WTC11 (cell line): ENCODE measurements around the gene AIFM2. TPM values are rescaled to one million over a fixed set of nuclear protein-coding genes. Genes with fewer than 3 reads are reported as not detected.

Experiments
- ATAC-seq: fragments of 200-7000 bp; cut with Tn5 transposase; 2 replicates; pipeline ENCODE4 v1.10.0; 2021; ENCODE audit warnings: mild to moderate bottlenecking, moderate library complexity
- CTCF ChIA-PET: fragments of 300-600 bp; sonication (Branson Sonifier 250); formaldehyde crosslinking; loops from one replicate; lab custom pipeline; 2021; ENCODE audit warnings: antibody characterized with exemption; lab: Charles Lee
- POLR2A ChIA-PET: fragments of 350-600 bp; sonication (Branson Sonifier 250); formaldehyde crosslinking; loops from one replicate; lab custom pipeline; 2021; ENCODE audit warnings: antibody characterized with exemption; lab: Charles Lee
- DNase-seq: peaks from one replicate; pipeline ENCODE4 v3.0.0; 2021; ENCODE audit warnings: low spot score
- H3K27ac Mint-ChIP-seq: 2 replicates; pipeline ENCODE4 v1.8.0; 2021; ENCODE audit warnings: mixed read lengths
- H3K27me3 Mint-ChIP-seq: 2 replicates; pipeline ENCODE4 v1.8.0; 2021; ENCODE audit warnings: low read depth, mild to moderate bottlenecking, moderate library complexity, mixed read lengths
- H3K36me3 Mint-ChIP-seq: 2 replicates; pipeline ENCODE4 v1.8.0; 2021; ENCODE audit warnings: mixed read lengths
- H3K4me1 Mint-ChIP-seq: 2 replicates; pipeline ENCODE4 v1.8.0; 2022; ENCODE audit warnings: mixed read lengths
- H3K4me3 Mint-ChIP-seq: 2 replicates; pipeline ENCODE4 v1.8.0; 2021; ENCODE audit warnings: mild to moderate bottlenecking, moderate library complexity, mixed read lengths
- H3K9me3 Mint-ChIP-seq: 2 replicates; pipeline ENCODE4 v1.8.0; 2021; ENCODE audit warnings: mixed read lengths
- ATF2 ChIP-seq: sonication (generic); formaldehyde crosslinking; IDR thresholded peaks from 2 replicates; pipeline ENCODE4 v1.8.1; 2022; ENCODE audit warnings: low read depth, missing genetic modification reagents, borderline replicate concordance
- ATF6 ChIP-seq: sonication (generic); formaldehyde crosslinking; IDR thresholded peaks from 2 replicates; pipeline ENCODE4 v1.8.1; 2023; ENCODE audit warnings: mild to moderate bottlenecking, missing genetic modification reagents
- CREB1 ChIP-seq: sonication (generic); formaldehyde crosslinking; IDR thresholded peaks from 2 replicates; pipeline ENCODE4 v1.8.0; 2023; ENCODE audit warnings: mild to moderate bottlenecking, missing genetic modification reagents
- GABPB1 ChIP-seq: sonication (generic); formaldehyde crosslinking; IDR thresholded peaks from 2 replicates; pipeline ENCODE4 v1.8.1; 2023; ENCODE audit warnings: mild to moderate bottlenecking, missing genetic modification reagents
- KAT7 ChIP-seq: sonication (generic); formaldehyde crosslinking; IDR thresholded peaks from 2 replicates; pipeline ENCODE4 v1.8.1; 2023; ENCODE audit warnings: missing genetic modification reagents, mild to moderate bottlenecking, borderline replicate concordance
- SMAD3 ChIP-seq: sonication (generic); formaldehyde crosslinking; IDR thresholded peaks from 2 replicates; pipeline ENCODE4 v1.8.0; 2022; ENCODE audit warnings: missing genetic modification reagents, mild to moderate bottlenecking, borderline replicate concordance
- SOX15 ChIP-seq: fragments of 250-450 bp; sonication (Bioruptor Pico); IDR thresholded peaks from 2 replicates; pipeline ENCODE4 v1.9.0; 2021; ENCODE audit warnings: mild to moderate bottlenecking
- STAT6 ChIP-seq: sonication (generic); formaldehyde crosslinking; conservative IDR thresholded peaks from 2 replicates; pipeline ENCODE4 v1.8.1; 2023; ENCODE audit warnings: mild to moderate bottlenecking, low read depth, missing genetic modification reagents, moderate library complexity
- TCF7 ChIP-seq: sonication (generic); formaldehyde crosslinking; IDR thresholded peaks from 2 replicates; pipeline ENCODE4 v1.8.0; 2022; ENCODE audit warnings: mild to moderate bottlenecking, low read depth, missing genetic modification reagents, moderate library complexity
- ZNF317 ChIP-seq: sonication (generic); formaldehyde crosslinking; IDR thresholded peaks from 2 replicates; pipeline ENCODE4 v1.8.1; 2023; ENCODE audit warnings: low read depth, mild to moderate bottlenecking, moderate library complexity, missing genetic modification reagents, borderline replicate concordance
- ZNF396 ChIP-seq: fragments of 250-450 bp; sonication (Bioruptor Pico); IDR thresholded peaks from 2 replicates; pipeline ENCODE4 v1.8.0; 2021; ENCODE audit warnings: mild to moderate bottlenecking, moderate library complexity, borderline replicate concordance
- ZNF416 ChIP-seq: fragments of 250-450 bp; sonication (Bioruptor Pico); IDR thresholded peaks from 2 replicates; pipeline ENCODE4 v1.9.0; 2021; ENCODE audit warnings: mild to moderate bottlenecking, inconsistent platforms
- total RNA-seq: library from RNA; stranded (reverse); gene quantifications from 3 replicates; pipeline ENCODE4 v1.2.3, GENCODE V29; 2021
- TF ChIP-seq, protein P1 (sequence below): sonication (generic); formaldehyde crosslinking; IDR thresholded peaks from 2 replicates; pipeline ENCODE4 v1.8.0; 2022; ENCODE audit warnings: mild to moderate bottlenecking, missing genetic modification reagents
- TF ChIP-seq, protein P2 (sequence below): fragments of 250-450 bp; sonication (Bioruptor Pico); IDR thresholded peaks from 2 replicates; pipeline ENCODE4 v1.9.0; 2021; ENCODE audit warnings: mild to moderate bottlenecking, borderline replicate concordance
- TF ChIP-seq, protein P3 (sequence below): sonication (generic); formaldehyde crosslinking; IDR thresholded peaks from 2 replicates; pipeline ENCODE4 v1.8.0; 2022; ENCODE audit warnings: mild to moderate bottlenecking, missing genetic modification reagents
- TF ChIP-seq, protein P4 (sequence below): sonication (generic); formaldehyde crosslinking; IDR thresholded peaks from 2 replicates; pipeline ENCODE4 v1.8.1; 2023; ENCODE audit warnings: mild to moderate bottlenecking, moderate library complexity, missing genetic modification reagents

Gene AIFM2
- total RNA-seq, 1 experiment from 2014 or later: 4.4 TPM

DNA sequence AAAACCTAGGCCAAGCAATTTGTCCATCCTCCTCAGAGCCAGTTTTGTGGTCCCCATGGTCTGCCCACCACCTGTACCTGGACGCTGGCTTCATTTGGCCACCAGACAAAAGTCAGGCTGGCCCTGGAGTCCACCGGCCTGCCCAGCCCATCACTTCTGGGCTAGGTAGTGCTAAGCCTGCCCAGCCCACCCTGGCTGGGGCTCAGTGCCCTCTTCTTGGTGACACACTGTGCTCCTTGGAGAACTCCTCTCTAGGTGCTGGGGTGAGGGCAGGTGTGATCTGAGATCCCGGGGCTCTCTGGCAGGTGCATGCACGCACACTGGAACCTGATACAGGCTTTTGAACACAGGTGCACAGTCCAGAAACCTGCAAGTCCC, 1.1 kb downstream of the AIFM2 start (continued):
- TF ChIP-seq ATF2 (CRISPR knock-in tag) (no peak), ZNF317 (CRISPR knock-in tag) (no peak), SMAD3 (CRISPR knock-in tag) (no peak), ZNF416 (CRISPR knock-in tag) (no peak), CREB1 (no peak), STAT6 (no peak), ZNF396 (no peak)
- TF ChIP-seq, protein P1, sequence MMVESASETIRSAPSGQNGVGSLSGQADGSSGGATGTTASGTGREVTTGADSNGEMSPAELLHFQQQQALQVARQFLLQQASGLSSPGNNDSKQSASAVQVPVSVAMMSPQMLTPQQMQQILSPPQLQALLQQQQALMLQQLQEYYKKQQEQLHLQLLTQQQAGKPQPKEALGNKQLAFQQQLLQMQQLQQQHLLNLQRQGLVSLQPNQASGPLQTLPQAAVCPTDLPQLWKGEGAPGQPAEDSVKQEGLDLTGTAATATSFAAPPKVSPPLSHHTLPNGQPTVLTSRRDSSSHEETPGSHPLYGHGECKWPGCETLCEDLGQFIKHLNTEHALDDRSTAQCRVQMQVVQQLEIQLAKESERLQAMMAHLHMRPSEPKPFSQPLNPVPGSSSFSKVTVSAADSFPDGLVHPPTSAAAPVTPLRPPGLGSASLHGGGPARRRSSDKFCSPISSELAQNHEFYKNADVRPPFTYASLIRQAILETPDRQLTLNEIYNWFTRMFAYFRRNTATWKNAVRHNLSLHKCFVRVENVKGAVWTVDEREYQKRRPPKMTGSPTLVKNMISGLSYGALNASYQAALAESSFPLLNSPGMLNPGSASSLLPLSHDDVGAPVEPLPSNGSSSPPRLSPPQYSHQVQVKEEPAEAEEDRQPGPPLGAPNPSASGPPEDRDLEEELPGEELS: no peak
- TF ChIP-seq, all 79 proteins: peak for 0

DNA sequence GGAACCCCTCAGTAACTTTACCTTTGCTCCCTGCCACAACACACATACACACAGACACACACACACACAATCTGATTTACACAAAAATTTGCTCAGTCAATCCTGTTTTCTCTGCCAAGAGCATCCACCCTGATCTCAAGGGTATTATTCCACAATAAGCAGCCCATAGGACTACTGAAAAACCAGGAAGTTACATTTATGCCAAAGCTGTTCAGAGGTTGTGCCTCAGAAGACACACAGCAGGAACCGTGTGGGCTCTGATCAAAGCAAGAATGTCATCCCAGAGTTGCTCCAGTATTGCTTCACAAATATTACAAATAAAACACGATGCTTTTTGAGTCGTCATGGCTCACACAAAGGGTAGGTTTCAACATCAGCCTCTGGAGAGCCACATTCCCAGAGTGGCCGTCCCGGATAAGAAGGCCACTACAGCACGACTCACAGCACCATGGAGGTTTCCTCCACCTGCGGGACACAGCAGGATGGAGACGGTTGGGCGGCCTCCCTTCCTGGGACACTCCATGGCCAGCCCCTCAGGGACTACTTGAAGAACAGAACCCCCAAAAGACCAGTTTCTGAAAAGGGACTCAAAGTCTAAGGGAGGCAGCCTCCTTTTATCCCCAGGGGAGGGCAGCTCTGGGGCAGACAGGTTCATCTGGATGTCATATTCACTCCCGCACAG, 1.6 kb downstream of the AIFM2 start:
- POLR2A ChIA-PET: no interaction called here
- TF ChIP-seq, protein P2, sequence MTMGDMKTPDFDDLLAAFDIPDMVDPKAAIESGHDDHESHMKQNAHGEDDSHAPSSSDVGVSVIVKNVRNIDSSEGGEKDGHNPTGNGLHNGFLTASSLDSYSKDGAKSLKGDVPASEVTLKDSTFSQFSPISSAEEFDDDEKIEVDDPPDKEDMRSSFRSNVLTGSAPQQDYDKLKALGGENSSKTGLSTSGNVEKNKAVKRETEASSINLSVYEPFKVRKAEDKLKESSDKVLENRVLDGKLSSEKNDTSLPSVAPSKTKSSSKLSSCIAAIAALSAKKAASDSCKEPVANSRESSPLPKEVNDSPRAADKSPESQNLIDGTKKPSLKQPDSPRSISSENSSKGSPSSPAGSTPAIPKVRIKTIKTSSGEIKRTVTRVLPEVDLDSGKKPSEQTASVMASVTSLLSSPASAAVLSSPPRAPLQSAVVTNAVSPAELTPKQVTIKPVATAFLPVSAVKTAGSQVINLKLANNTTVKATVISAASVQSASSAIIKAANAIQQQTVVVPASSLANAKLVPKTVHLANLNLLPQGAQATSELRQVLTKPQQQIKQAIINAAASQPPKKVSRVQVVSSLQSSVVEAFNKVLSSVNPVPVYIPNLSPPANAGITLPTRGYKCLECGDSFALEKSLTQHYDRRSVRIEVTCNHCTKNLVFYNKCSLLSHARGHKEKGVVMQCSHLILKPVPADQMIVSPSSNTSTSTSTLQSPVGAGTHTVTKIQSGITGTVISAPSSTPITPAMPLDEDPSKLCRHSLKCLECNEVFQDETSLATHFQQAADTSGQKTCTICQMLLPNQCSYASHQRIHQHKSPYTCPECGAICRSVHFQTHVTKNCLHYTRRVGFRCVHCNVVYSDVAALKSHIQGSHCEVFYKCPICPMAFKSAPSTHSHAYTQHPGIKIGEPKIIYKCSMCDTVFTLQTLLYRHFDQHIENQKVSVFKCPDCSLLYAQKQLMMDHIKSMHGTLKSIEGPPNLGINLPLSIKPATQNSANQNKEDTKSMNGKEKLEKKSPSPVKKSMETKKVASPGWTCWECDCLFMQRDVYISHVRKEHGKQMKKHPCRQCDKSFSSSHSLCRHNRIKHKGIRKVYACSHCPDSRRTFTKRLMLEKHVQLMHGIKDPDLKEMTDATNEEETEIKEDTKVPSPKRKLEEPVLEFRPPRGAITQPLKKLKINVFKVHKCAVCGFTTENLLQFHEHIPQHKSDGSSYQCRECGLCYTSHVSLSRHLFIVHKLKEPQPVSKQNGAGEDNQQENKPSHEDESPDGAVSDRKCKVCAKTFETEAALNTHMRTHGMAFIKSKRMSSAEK: no peak
- peak; percentile 84 for TF ChIP-seq GABPB1 (CRISPR knock-in tag)
- TF ChIP-seq, all 79 proteins: peak for 1

DNA sequence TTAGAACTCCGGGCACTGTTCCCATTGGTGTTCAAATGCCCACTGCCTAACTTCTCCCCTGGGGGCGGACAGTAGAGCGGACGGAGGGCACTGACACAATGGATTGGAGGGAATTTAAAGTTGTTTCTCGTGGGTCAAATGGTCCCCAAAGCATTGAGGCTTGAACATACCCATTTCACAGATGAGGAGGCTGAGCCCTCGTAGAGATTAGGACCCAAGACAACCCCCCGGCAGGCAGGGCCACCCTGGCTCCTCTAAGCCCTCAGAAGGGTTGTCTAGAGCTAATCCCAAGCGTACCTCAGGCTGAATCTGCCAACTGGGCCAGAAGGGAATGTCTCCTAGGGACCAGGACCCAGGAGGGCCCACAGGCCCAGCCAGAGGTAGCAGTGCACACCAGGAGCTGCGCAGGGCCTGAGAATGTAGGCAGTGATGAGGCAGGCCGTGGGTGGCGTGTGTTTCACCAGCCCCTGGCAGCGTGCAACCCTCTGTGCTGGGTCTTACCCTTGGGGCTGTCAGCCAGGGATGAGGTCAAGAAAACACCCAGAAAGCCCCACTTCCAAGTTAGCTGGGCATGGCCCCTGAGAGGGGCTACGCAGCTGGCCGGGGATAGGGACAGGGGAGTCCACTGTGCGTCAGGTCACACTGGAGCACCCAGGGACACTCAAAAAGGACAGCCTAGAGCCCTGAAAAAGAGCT, 5.8 kb downstream of the AIFM2 start:
- Mint-ChIP-seq H3K4me1 (0 out of 2 replicates have a peak, but pooled peaks cover under 1% of the 10 kb centered on the region), H3K9me3 (peaks cover 3% of the 10 kb centered on the region), H3K27ac (no peak overlapping the region), H3K4me3 (no peak overlapping the region), H3K36me3 (no peaks in the 10 kb centered on the region; the same call in 1 of the 2 replicates), H3K27me3 (peaks cover 6% of the 10 kb centered on the region)
- DNase-seq (no peak), ATAC-seq (no peak)
- ChIA-PET POLR2A (no interaction called here), CTCF (interaction anchor here (1.6 to 1.8 kb wide), 2 partner anchors 10 to 19 kb away, joined by 5 to 7 read pairs; partner anchors contain the start of gene TYSND1)
- TF ChIP-seq KAT7 (CRISPR knock-in tag) (no peak), SOX15 (CRISPR knock-in tag) (no peak), TCF7 (no peak), ATF6 (CRISPR knock-in tag) (no peak)
- TF ChIP-seq, protein P3, sequence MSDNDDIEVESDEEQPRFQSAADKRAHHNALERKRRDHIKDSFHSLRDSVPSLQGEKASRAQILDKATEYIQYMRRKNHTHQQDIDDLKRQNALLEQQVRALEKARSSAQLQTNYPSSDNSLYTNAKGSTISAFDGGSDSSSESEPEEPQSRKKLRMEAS: no peak
- TF ChIP-seq, protein P4, sequence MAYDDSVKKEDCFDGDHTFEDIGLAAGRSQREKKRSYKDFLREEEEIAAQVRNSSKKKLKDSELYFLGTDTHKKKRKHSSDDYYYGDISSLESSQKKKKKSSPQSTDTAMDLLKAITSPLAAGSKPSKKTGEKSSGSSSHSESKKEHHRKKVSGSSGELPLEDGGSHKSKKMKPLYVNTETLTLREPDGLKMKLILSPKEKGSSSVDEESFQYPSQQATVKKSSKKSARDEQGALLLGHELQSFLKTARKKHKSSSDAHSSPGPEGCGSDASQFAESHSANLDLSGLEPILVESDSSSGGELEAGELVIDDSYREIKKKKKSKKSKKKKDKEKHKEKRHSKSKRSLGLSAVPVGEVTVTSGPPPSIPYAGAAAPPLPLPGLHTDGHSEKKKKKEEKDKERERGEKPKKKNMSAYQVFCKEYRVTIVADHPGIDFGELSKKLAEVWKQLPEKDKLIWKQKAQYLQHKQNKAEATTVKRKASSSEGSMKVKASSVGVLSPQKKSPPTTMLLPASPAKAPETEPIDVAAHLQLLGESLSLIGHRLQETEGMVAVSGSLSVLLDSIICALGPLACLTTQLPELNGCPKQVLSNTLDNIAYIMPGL (CRISPR knock-in tag): no peak

More for the DNA sequence above, 1.6 kb downstream of the AIFM2 start:
- H3K36me3 Mint-ChIP-seq: no peaks in the 10 kb centered on the region
- ATAC-seq: no peak
- H3K4me3 Mint-ChIP-seq: no peak overlapping the region
- H3K27ac Mint-ChIP-seq: no peak overlapping the region
- no peaks in the 10 kb centered on the region for H3K9me3 Mint-ChIP-seq
- CTCF ChIA-PET: interaction anchor here (1.9 kb wide), 1 partner anchor 15 kb away, joined by 5 read pairs; no protein-coding TSS in a partner anchor
- H3K27me3 Mint-ChIP-seq: peaks cover 24% of the 10 kb centered on the region
- H3K4me1 Mint-ChIP-seq: peaks cover 12% of the 10 kb centered on the region
- DNase-seq: no peak
